ENCODE results near the gene CDK2AP2. TPM values are rescaled to one million over a fixed set of nuclear protein-coding genes. Genes with fewer than 3 reads are reported as not detected.

The CDK2AP2 gene
- total RNA-seq, 4 donors from 2014 or later: 16.7 to 44.6 (median 30.9) TPM

- TF ChIP-seq POLR2AphosphoS5 (IDR thresholded peaks at IDR 0.05) (no peak), EP300 (IDR thresholded peaks at IDR 0.05) (no peak), CTCF (IDR thresholded peaks at IDR 0.05) (no peak), POLR2A (IDR thresholded peaks at IDR 0.05) (no peak)
- WGBS: 91% methylated on average over 4 of the region's 4 CpGs
These were observed 31.6 kb upstream of the CDK2AP2 start for GRCh38 chr11:67539550-67539949.

GRCh38 chr11:67538823-67539505 lies 31.0 kb upstream of the CDK2AP2 start:
- Histone ChIP-seq H3K9me3 (no peaks in the 10 kb centered on the region), H3K27ac (no peak overlapping the region), H3K36me3 (no peaks in the 10 kb centered on the region), H3K4me1 (no peaks in the 10 kb centered on the region), H3K27me3 (no peaks in the 10 kb centered on the region), H3K4me3 (no peak overlapping the region)
- WGBS: 81% methylated on average over 10 of the region's 10 CpGs
- no peak for TF ChIP-seq POLR2AphosphoS5 (IDR thresholded peaks at IDR 0.05)
- no peak for TF ChIP-seq CTCF (IDR thresholded peaks at IDR 0.05)
- no peak for TF ChIP-seq EP300 (IDR thresholded peaks at IDR 0.05)
- no peak for TF ChIP-seq POLR2A (IDR thresholded peaks at IDR 0.05)
- DNase-seq (ENCODE audit: low spot score in 2 of 2): no peak

More at GRCh38 chr11:67539550-67539949, 31.6 kb upstream of the CDK2AP2 start:
- H3K27ac ChIP-seq: no peak overlapping the region
- DNase-seq (ENCODE audit: low spot score in 2 of 2): no peak
- no peaks in the 10 kb centered on the region for H3K36me3 ChIP-seq
- H3K4me1 ChIP-seq: peaks cover 3% of the 10 kb centered on the region
- no peaks in the 10 kb centered on the region for H3K9me3 ChIP-seq
- H3K4me3 ChIP-seq: no peak overlapping the region
- H3K27me3 ChIP-seq: no peaks in the 10 kb centered on the region

DNA sequence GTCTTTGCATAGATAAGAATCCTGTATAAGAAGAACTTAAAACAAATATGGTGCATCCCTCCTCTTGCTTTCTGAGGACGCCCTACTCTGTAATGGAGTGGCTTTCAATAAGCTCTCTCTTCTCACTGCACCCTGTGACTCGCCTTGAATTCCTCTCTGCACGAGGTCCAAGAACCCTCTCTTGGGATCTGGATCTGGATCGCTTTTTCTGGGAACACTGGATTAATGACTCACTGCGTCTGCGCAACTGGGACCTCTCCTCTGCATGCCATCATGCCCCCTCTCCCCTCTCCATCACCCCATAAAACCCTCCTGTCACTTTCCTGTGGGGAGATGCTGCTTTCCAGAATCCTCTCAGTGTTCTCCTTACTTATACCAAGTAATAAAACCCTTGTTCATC lies 30.3 kb upstream of the CDK2AP2 start:
- H3K4me1 ChIP-seq: no peaks in the 10 kb centered on the region
- no peaks in the 10 kb centered on the region for H3K36me3 ChIP-seq
- WGBS: 58% methylated on average over 6 of the region's 6 CpGs
- H3K9me3 ChIP-seq: no peaks in the 10 kb centered on the region
- no peak overlapping the region for H3K27ac ChIP-seq
- TF ChIP-seq EP300 (IDR thresholded peaks at IDR 0.05): no peak
- no peak for TF ChIP-seq POLR2A (IDR thresholded peaks at IDR 0.05)
- TF ChIP-seq CTCF (IDR thresholded peaks at IDR 0.05): no peak
- TF ChIP-seq POLR2AphosphoS5 (IDR thresholded peaks at IDR 0.05): no peak
- H3K4me3 ChIP-seq: no peak overlapping the region
- H3K27me3 ChIP-seq: no peaks in the 10 kb centered on the region
- no peak for DNase-seq (ENCODE audit: low spot score in 2 of 2)

GRCh38 chr11:67535561-67535960 lies 27.6 kb upstream of the CDK2AP2 start:
- DNase-seq (ENCODE audit: low spot score in 2 of 2): no peak
- Histone ChIP-seq H3K36me3 (no peaks in the 10 kb centered on the region), H3K4me1 (no peaks in the 10 kb centered on the region), H3K9me3 (no peaks in the 10 kb centered on the region), H3K27me3 (peaks cover under 1% of the 10 kb centered on the region), H3K4me3 (no peak overlapping the region), H3K27ac (no peak overlapping the region)
- 79% methylated on average over 1 of the region's 1 CpG for WGBS
- no peak for TF ChIP-seq POLR2AphosphoS5 (IDR thresholded peaks at IDR 0.05)
- TF ChIP-seq EP300 (IDR thresholded peaks at IDR 0.05): no peak
- TF ChIP-seq CTCF (IDR thresholded peaks at IDR 0.05): no peak
- no peak for TF ChIP-seq POLR2A (IDR thresholded peaks at IDR 0.05)

- Histone ChIP-seq H3K9me3 (no peaks in the 10 kb centered on the region), H3K27ac (no peak overlapping the region), H3K27me3 (peaks cover 2% of the 10 kb centered on the region), H3K36me3 (no peaks in the 10 kb centered on the region), H3K4me3 (no peak overlapping the region), H3K4me1 (no peaks in the 10 kb centered on the region)
- 35% methylated on average over 4 of the region's 4 CpGs for WGBS
- DNase-seq (ENCODE audit: low spot score in 2 of 2): no peak
- TF ChIP-seq CTCF (IDR thresholded peaks at IDR 0.05) (no peak), POLR2AphosphoS5 (IDR thresholded peaks at IDR 0.05) (no peak), POLR2A (IDR thresholded peaks at IDR 0.05) (no peak), EP300 (IDR thresholded peaks at IDR 0.05) (no peak)
These were observed 26.2 kb upstream of the CDK2AP2 start for GRCh38 chr11:67534070-67534679.

All from suprapubic skin (tissue), 4 donors.